IPS-18c (cell line): Measurements from ENCODE around the gene PODXL2.
A peak's percentile ranks its signal among the peaks of the same experiment; 100 is the strongest.

Experiments
- H3K4me3 ChIP-seq: 2 replicates; pipeline ENCODE4 v1.7.0; 2013; ENCODE audit warnings: low read depth, mild to moderate bottlenecking, low read length, moderate library complexity; ENCODE audit not compliant: insufficient read depth
- H3K9me3 ChIP-seq: one replicate; pipeline ENCODE4 v1.6.1; 2013; ENCODE audit warnings: mild to moderate bottlenecking, low read length, moderate library complexity; ENCODE audit not compliant: control insufficient read depth, insufficient read depth

PODXL2 gene, protein sequence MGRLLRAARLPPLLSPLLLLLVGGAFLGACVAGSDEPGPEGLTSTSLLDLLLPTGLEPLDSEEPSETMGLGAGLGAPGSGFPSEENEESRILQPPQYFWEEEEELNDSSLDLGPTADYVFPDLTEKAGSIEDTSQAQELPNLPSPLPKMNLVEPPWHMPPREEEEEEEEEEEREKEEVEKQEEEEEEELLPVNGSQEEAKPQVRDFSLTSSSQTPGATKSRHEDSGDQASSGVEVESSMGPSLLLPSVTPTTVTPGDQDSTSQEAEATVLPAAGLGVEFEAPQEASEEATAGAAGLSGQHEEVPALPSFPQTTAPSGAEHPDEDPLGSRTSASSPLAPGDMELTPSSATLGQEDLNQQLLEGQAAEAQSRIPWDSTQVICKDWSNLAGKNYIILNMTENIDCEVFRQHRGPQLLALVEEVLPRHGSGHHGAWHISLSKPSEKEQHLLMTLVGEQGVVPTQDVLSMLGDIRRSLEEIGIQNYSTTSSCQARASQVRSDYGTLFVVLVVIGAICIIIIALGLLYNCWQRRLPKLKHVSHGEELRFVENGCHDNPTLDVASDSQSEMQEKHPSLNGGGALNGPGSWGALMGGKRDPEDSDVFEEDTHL

GRCh38 chr3:127628788-127629466 is at the start of gene PODXL2:
Gene PODXL2 (plus strand): TSS chr3:127629185. CDS start chr3:127629220, 35 bp downstream.
- Histone ChIP-seq H3K4me3 (peak within 1 kb of the TSS; percentile 45), H3K9me3 (peaks cover 5% of the 10 kb centered on the region)

DNA sequence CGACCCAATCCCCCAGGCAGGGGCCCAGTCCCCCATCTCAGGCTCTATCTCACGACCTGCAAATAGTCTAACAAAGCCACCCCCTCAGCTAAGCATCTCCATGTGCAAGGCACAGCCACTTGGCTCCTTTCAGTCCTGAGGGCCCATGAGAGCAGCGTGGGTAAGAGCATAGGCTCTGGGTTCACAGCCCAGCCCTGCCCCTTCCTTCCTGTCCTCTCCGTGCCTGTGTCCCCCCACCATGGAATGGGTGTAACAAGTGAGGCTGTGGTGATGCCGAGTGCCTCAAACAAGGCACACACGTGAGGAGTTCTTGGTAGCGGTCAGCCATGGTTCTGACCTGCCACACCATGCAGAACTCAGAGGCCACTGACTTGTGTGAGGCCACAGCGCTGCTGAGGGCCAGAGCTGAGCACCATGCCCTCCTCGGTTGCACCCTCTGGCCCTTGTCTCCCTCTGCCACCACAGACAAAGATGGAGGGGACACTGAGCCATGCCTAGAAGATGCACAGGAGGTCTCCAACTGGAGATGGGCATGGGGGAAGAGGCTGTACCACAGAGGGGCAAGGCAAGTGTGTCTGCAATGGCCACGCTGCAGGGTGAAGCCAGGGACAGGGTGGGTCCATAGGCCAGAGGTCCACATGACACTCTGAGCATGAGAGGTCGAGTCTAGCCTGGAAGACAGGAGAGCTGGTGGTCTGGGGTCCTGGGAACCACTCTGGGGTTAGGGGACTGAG is 48.5 kb upstream of the PODXL2 start:
- H3K9me3 ChIP-seq, result no peaks in the 10 kb centered on the region
- H3K4me3 ChIP-seq, result no peak overlapping the region

GRCh38 chr3:127584734-127585133 is 44.3 kb upstream of the PODXL2 start:
- Histone ChIP-seq H3K4me3 (no peak overlapping the region), H3K9me3 (no peaks in the 10 kb centered on the region)

DNA sequence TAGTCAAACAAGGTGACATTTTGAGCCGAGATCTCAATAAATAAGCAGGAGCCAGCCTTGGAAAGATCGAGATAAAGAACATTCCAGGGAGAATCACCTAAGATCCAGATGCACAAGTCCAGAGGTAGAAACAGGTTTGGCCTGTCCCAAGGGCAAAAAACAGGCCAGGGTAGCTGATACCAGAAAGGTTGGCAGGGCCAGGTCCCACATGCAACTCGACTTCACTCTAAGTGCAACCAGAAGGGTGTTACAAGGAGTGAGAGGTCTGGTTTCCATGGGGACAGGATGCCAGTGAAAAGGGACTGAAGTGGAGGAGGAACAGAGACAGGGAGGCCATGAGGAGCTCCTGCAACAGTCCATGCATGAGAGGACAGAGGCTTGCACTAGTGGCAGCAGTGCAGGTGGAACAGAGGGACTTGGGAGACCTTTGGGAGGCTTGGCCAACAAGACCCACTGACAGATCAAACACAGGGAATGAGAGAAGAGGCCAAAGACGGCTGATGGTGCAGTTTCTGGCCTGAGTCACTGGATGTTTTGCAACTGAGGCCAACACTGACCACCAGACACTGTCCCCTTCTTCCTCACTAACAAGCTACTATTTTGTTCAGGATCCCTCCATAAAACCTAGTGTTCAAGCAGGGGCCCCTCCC is 43.7 kb upstream of the PODXL2 start:
- H3K9me3 ChIP-seq, result no peaks in the 10 kb centered on the region

GRCh38 chr3:127585813-127586413 is 43.1 kb upstream of the PODXL2 start:
- Histone ChIP-seq H3K4me3 (no peak overlapping the region), H3K9me3 (no peaks in the 10 kb centered on the region)

More for the DNA sequence above, 43.7 kb upstream of the PODXL2 start:
- H3K4me3 ChIP-seq, result no peak overlapping the region

GRCh38 chr3:127587876-127588275 is 41.1 kb upstream of the PODXL2 start:
- Histone ChIP-seq H3K4me3 (no peak overlapping the region), H3K9me3 (no peaks in the 10 kb centered on the region)

DNA sequence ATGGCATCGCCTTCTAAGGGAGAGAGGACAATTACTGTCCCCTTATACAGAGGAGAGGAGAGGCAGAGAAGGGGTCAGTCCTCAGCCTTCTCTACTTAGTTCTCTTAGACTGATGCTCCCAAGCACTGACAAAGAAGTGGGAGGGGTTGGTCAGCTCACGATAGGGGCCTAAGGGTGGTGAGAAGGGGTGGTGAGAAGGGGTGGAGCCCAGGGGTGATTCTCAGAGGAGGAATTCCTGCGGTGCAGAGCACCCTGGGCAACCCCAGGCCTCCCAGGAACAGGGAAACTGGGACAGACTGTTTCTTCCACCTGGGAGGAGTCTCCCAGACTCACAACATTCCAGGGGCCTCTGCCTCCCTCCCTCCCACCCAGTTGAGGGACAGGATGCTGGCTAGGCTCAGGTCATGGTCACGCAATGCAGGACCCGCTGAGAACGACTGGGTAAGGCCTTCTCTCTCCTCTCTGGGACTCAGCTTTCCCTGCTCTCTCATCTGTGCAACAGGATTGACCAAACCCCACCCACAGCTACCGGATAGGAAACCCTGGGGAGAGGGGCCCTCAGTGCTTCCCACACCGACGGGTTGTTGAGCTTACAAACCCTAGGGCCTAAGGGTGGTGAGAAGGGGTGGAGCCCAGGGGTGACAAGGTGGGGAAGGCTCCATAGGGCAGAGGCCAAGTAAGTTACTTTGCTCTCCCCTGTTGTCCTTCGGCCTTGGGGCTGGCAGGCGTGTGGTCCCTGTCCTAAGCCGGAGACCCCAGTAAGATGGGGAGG is 40.0 kb upstream of the PODXL2 start:
- H3K9me3 ChIP-seq, result no peaks in the 10 kb centered on the region
- H3K4me3 ChIP-seq, result peak overlapping the region; percentile 96

GRCh38 chr3:127589600-127590281 is 39.2 kb upstream of the PODXL2 start:
- Histone ChIP-seq H3K9me3 (no peaks in the 10 kb centered on the region), H3K4me3 (peak overlapping the region; percentile 96)

DNA sequence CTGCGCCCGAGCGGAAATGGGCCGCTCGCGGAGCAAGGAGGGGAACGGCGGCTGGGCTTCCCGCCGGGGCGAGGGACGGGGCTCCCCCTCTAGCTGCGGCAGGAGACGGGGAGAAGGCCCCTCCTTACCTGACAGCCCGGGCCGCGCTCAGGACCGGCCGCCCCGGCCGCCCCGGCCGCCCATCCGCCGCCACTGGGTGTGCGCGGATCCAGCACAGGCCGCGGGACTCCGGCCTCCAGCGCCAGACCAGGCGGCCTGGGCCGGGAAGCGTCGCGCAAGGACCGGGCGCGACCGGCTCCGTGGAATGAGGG is 38.7 kb upstream of the PODXL2 start:
- no peaks in the 10 kb centered on the region for H3K9me3 ChIP-seq
- H3K4me3 ChIP-seq, result peak overlapping the region; percentile 96

GRCh38 chr3:127590593-127591465 is 38.2 kb upstream of the PODXL2 start, which contains the start of gene TPRA1:
Gene TPRA1 (minus strand): TSS chr3:127590733. CDS start chr3:127580146, 10,587 bp downstream.
- peak within 1 kb of the TSS; percentile 96 for H3K4me3 ChIP-seq
- H3K9me3 ChIP-seq, result no peaks in the 10 kb centered on the region

DNA sequence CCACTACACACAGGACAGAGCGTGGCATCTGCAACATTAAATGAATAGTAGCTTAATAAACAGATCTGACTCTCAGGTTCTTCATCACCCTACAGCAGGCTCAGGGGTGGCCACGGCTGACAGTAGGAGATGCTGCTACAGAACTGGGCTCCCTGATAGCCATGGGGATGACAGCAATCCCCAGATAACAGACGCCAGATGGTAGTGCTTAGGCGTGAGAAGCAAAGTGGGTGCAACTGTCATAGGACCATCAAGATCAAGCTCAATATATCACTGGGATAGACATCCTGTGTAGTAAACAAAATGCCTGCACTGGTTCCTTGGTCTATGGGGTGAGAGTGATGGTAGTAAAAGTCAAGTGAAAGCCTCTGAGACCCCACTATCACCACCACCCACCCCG is 35.8 kb upstream of the PODXL2 start:
- Histone ChIP-seq H3K9me3 (no peaks in the 10 kb centered on the region), H3K4me3 (no peak overlapping the region)

DNA sequence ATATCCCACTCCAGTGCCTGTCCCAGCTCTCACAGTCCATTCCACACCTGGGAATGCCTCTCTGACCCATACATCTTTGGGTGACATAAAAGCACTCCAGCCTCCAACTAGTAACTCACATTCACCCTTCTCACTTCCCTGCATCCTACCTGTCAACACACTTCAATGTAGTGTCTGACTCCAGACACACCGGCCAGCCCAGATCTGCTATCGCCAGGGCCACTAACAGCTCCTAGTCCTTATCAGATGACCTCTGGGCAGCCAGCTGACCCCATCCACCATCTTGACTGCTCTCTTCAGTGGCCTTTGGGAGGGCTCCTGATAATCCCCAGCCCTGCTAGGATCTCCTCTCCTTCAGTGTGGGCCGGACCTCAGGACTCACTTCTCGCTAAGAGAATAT is 33.7 kb upstream of the PODXL2 start:
- no peak overlapping the region for H3K4me3 ChIP-seq
- H3K9me3 ChIP-seq, result no peaks in the 10 kb centered on the region

DNA sequence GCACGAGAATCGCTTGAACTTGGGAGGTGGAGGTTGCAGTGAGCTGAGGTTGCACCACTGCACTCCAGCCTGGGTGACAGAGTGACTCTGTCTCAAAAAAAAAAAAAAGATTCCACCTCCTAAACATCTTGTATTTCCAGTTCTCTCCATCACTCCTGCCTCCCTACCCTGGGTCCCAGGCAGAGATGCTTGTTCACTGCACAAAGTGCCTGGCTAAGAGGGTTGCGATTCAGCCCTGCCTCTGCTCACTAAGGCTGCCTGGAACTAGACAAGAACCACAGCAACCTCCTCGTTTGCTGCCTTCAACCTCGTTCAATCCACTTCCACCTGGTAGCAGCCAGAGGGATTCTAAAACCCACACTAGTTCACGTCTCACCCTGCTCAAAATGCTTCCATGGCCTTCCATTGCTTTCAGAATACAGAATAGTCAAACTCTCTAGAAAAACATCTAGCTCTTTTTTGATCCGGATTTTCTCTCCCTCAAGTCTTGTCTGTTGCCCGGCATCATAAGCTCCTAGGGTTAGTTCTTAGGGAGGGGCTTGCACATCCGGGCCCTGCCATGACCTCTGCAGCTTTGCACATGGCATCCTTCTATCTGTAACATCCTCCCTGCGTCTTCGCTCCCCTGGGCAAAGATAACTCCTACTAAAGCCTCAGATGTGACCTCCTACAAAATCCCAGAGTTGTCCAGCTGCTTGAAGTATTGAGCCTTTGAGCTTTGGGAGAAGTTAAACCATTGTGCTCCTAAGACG is 31.8 kb upstream of the PODXL2 start:
- no peaks in the 10 kb centered on the region for H3K9me3 ChIP-seq
- H3K4me3 ChIP-seq, result no peak overlapping the region

DNA sequence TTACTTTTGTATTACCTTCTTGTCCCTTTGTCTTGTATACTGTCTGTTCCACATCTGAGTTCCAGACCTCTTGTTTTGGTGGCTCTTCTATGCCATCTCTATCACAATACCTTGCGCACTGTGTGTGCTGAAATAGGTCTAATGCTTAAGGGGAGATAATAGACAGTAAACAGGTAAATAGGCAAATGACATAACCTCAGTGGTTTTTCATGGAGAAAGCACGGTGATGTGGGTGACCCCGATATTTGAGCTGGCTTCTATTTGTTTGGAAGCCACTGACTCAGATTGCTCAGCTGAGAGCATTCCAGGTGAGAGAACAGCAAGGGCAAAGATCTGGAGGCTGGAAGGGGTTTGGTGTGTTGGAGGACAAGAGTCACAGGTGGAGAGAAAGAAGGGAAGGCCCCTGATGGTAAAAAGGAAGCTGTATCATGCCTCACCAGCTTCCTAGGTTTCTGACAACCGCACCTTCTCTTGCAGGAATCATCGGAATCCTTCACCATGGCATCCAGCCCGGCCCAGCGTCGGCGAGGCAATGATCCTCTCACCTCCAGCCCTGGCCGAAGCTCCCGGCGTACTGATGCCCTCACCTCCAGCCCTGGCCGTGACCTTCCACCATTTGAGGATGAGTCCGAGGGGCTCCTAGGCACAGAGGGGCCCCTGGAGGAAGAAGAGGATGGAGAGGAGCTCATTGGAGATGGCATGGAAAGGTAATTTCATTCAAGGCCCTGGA is 30.0 kb upstream of the PODXL2 start:
- no peaks in the 10 kb centered on the region for H3K9me3 ChIP-seq
- H3K4me3 ChIP-seq, result peak overlapping the region; percentile 94
